GM18861 (cell line): Measurements from ENCODE around the gene KIF26B.
"Not testable (repeated sequence)": the region's sequence is repeated elsewhere in the genome, so short reads cannot be mapped to it uniquely, and the experiment has no call there.

Experiments used
- ATAC-seq: cut with Tn5 transposase; IDR thresholded peaks from one replicate; pipeline ENCODE4 v1.9.1; 2021; ENCODE audit not compliant: unreplicated experiment

Gene KIF26B

DNA sequence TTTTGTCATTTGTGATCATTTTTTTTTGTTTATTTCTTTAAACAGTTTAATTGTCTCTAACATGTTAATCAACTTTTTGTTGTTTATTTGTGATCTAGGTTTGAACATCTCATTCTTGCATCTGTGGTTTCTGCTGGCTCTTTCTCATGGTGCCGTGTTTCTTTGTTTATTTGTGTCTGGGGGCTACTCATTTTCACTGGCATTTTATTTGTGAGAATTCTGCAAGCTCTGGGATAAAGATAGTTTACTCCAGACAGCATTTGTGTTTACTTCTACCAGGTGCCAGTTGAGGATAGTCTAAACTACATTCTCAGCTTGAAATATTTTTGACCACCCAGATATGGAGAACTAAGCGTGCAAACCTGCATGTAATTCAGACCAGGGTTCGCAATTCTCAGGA lies 508.6 kb downstream of the KIF26B start:
- ATAC-seq, result no peak

DNA sequence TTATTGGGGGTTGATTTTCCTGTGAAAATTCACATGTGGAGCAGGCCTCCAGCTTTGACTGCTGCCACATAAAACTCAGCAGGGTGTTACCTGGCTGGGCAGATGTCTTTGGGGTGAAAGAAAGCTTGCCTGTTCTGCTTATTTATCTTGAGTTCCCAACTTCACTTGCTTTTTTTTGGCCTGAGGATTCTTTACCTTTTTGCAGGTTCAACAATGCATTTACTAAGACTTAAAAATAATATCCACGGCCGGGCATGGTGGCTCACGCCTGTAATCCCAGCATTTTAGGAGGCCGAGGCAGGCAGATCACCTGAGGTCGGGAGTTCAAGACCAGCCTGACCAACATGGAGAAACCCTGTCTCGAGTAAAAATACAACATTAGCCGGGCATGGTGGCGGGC lies 509.1 kb downstream of the KIF26B start:
- no peak for ATAC-seq

DNA sequence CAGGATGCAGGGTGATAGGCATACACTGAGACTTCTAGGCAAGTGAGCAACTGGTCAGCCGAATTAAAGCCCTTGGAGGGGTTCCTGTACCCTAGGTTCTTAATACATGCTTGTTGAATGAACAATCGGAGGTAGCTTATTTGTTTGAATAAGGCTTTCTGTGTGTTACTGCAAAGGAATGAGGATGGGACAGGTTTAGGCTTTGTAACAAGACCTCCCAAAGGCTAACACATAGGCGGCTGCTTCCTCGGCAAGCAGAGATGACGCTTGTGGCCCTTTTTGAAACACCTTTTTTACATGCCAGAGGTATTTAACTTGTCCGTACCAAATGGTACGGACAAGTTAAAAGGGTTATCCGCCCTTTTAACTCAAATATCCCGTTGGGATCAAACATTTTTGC lies 511.6 kb downstream of the KIF26B start:
- no peak for ATAC-seq

DNA sequence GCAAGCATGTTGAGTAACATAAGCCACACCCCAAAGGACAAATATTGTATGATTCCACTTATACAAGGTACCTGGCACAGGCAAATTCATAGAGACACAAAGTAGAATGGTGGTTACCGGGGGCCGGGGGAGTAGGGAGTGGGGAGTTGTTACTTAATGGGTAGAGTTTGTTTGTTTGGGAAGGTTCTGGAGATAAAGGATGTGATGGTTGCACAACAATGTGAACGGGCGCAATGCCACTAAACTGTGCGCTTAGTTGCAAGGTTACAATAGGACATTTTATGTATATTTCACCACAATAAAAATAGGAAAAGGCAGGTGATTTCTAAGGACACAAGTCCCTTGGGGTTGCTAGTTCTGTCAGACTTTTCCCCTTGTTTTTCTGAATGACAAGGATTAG lies 516.6 kb downstream of the KIF26B start:
- ATAC-seq, result no peak

DNA sequence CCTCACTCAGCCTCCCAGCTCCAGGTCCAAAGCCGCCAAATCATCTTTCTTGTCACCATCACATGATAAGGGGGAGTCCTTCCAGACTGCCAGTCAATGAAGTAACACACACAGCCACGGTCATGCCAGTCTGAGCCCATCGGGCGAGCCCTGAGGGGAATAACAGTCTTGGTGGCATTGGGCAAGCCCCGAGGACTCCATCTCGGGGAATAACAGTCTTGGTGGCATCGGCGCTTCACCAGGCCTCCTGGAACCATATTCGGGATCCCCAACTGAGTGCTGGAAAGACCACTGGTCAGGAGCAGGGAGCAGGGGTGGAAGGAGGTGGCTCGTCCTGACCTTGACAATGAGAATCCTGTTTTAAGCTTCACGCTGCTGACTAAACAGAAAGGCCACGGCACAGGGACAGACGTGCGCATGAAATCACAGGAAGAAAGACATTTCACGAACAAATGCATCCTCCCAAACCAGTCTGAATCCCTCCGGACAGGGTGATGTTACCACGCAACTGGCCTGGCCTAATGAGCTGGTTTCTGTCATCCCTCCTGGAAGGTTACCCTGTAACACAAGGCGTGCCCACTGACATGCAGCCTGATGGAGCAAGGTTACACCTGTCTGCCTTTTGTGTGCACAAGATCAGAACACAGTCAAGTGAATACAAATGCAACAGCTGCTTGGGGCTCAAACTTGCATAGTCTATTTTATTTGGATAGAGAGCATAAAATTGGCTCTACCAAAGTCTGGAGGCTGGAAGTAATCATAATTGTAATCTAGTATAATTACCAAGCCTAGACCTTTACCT lies 517.4 kb downstream of the KIF26B start:
- no peak for ATAC-seq

DNA sequence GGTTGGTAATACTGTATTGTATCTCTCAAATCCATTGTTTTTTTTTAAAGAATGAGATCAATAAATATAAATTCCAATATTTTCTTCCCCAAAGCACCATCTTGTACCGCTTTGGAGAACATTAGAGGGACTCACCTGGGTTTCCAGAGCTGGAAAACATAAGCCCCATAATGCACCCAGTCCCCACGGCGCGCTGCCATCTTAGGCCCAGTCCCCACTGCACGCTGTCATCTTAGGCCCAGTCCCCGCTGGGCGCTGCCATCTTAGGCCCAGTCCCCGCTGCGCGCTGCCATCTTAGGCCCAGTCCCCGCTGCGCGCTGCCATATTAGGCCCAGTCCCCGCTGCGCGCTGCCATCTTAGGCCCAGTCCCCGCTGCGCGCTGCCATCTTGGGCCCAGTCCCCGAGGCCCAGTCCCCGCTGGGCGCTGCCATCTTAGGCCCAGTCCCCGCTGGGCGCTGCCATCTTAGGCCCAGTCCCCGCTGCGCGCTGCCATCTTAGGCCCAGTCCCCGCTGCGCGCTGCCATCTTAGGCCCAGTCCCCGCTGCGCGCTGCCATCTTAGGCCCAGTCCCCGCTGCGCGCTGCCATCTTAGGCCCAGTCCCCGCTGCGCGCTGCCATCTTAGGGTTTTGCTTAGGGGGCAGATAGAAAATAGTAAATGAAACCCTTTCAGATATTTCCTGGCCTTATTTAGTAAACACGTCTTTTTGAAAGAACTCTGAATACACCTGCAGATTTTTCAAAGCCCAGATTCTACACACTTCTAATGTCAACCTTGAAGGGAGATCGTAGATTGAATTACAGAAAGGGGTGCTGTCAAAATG lies 518.3 kb downstream of the KIF26B start:
- ATAC-seq, result not testable (repeated sequence)

DNA sequence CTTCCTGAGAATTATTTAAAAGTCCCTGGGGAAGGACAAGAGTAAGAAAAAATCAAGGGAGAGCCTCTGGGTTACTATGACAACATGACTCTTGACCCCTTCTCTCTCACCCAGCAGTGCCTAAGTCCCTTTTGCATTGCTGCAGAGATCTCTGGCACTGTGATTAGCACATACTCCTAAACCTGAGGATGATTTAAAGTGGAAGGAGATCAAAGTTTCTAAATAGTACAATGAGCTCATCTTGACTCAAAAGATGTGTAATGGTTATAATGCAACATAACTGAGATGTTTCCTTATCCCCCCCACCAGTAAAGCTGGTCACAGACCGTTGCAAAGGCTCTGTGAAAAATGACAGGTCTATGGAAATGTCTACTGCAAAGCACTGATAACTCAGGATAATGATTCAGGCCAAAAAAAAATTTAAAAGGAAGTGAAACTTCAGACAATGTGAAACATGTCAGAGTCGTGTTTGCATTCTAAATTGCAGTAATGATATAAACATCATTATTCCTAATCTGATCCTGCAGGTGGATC lies 519.2 kb downstream of the KIF26B start:
- no peak for ATAC-seq

DNA sequence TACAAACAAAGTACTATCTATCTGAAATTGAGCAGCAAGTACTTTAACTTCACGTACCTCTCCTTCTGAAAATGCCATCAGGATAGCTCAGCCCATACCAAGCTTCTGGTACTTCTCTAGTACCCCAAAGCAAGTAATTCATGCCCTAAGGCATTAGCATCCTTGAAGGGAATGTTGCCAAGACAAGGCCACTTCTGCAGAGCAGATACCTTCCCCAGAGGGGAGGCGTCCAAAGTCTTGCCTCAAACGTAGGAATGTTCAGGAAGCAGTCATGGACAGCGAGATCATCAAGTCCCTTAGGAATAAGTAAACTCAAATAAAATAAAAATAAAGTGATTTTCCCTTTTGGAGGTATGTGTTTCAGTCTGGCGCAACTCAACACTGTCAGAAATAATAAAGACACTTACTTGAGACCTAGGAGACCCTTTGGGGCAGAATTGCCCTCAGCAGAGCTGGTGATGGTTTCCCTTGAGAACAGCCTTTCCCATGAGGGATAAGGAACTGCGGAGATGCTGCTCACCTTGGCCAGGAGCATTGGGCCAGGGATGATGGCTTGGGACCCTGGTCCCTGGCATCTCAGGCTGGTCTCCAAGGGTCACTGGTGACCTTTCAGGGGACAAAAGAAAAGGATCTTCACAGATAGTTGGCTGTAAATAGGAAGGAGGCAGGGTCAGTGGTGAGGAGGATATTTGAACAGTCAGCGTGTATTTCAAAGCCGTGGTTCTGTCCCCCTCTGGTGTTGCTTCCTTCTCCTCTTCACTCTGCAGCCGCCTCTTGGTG lies 522.9 kb downstream of the KIF26B start:
- no peak for ATAC-seq

DNA sequence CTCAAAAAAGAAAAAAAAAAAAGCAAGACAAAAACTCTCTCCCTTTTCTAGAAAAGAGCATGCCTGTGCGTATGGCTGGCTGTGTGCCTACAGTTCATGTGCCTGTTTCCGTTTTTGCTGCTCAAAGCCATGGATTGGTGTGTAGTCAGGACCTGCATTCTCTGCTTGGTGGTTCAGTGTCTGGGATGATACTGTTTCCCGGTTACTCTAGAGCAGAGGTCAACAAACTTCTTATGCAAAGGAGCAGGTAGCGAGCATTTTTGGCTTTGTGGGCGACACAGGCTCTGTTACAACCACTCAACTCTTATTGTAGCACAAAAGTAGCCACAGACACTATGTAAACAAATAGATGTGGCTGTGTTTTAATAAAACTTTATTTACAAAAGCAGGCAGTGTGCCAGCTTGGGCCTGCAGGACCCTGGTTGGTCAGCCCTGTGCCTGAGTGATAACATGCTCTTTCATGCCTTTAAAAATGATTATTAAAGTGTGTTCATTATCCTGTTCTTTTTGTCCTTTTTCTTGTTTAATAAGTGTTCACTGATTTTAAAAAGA lies 524.2 kb downstream of the KIF26B start:
- ATAC-seq, result no peak

DNA sequence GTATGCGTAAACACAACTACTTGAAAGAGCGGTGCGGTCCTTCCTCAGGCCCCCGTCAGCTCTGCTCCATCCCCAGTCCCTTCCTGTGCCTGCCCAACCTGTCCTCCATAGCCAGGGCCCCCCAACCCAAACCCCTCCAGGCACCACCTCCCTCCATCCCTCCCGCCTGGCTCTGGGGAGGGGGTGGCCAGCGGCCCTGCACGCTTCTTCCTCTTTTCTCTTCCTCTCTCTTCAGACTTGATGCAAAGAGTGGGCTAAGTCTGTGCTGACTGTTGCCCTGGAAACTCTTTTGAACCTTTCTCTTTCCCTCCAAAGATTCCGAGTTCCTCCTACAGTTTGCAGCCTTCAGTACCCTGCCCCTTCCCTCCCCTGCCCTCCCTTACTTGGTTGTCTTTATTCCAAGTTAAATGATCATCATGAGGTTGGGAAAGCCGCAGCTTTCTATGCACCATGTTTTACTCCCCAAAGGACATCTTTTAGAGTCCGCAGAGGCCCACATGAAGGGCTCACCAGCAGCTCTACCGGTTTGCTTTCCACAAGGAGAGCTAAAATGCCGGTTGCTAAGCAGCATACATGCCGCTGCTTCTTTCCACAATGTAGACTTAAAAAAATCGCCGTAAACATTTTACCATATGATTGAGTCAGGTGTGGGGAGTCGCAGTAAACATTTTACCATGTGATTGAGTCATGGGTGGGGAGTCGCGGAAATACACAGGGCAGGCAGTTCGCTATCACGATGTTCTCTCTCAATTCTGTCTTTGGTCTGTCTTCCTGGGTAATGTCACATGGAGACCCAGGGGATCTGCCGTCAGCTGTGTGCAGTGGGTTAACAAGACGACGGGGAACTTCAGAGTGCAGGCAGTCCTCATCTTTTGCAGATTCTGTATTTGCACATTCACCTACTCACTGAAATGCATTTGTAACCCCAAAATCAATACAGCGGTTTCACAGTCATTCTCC lies 525.3 kb downstream of the KIF26B start:
- no peak for ATAC-seq

DNA sequence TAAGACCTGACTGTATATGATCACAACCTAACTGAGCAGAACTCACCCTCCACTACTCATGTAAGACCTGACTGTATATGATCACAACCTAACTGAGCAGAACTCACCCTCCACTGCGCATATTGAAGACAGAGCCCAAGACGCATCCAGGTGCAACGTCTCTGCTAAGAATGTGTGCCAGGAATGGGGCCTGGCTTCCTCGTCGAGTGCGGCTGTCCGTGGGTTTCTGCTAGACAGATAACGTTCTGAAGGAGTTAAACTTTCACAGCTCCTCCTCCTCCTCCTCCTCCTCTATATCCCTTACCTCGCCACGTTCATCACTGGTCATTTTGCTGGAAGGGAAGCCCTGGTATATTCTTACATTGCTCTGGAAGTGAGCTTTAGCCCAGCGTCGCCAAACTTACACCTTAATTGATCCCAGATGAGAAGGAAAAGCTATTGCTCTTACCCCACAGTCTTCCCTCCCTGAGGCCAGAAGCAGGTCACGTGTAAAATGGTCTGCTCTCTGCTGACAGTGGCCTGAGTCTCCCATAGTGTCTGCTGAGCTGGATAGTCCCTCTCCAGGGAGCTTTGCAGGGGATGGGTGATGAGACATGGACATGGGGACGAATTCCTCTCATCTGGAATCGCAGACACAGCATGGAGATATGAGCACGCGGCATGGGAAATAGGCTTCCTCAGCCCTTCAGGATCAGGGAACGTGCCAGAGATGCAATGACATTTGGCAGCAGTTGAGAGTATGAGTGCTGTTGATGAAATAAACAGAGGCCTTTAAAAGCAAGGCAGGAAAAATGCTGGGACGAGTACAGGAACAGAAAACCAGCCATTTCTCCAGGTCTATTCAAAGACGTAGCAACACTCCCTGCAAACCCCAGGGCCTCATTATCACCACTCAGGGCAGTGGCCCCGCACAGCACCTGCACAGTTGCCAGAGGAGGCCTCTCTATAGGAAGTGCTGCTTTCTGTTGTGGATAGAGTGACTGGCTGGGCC lies 528.1 kb downstream of the KIF26B start:
- no peak for ATAC-seq

DNA sequence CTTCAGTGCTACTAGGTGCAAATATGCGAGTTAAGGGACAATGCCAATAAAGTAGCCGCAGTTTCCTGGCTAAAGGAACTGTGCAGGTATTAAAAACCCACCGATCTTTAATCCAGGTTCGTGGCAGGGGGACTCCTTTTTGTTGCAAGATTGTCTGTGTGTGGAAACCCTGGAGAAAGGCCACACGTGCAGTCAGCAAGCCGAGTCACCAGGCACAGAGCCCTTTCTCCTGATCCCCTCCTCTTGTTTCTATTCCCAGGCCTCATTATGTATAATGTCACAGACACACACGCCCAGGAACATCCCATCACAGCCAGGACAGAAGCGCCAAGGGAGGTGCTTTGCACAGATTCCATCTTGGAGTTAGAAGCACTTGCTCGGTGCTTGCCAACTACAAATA lies 528.9 kb downstream of the KIF26B start:
- no peak for ATAC-seq

DNA sequence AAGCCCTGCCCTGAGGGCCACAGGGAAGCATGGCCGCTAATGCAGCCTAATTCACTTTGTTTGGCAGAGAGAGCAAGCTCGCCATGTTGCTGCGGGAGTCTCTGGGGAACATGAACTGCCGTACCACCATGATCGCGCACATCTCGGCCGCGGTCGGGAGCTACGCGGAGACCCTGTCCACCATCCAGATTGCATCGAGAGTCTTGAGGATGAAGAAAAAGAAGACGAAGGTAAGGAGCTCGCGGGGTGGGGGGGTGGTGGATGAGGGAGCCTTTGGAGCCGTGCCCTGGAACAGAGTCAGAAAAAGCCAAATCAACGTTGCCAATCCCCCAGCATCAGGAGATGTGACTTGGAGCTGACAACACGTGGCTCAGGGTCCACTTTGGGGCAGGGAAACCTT lies 529.4 kb downstream of the KIF26B start:
- ATAC-seq, result no peak

DNA sequence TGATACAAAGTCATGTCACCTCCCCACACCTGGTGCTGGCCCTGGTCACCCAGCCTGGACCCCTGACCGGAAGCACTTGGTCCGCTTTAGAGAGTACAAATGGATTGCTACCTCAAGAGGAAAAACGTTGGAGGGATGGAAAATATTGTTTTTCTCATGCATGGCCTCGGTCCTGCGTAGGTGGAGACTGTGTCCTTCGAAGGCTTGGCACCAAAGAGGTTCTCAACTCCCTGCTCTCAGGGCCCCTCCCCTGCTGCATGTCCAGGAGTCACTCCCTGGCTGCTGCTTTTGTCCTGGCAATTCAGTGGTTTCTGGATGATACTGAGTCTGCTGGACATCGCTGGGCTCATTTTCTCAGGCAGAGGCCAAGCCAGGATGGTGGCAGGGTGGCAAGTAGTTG lies 529.8 kb downstream of the KIF26B start:
- no peak for ATAC-seq

DNA sequence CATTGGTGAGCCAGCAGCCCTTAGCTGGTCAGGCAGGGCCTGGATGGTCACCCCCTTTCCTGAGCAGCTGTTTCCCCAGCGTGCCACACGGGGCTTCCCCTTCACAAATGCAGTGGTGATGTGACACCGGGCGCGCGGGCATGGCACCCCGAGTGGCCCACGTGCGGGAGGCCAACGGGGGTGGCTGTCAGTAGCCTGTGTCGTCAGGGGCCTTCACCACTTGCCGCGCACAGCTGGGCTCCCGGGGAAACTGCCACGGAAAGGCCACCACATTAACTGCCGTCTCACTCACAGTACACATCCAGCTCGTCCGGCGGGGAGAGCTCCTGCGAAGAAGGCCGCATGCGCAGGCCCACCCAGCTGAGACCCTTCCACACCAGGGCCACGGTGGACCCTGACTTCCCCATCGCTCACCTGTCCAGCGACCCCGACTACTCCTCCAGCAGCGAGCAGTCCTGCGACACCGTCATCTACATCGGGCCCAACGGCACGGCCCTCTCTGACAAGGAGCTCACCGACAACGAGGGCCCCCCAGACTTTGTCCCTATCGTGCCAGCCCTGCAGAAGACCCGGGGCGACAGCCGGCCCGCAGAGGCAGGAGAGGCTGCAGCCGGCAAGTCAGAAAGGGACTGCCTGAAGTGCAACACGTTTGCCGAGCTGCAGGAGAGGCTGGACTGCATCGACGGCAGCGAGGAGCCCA lies 530.5 kb downstream of the KIF26B start:
- no peak for ATAC-seq

DNA sequence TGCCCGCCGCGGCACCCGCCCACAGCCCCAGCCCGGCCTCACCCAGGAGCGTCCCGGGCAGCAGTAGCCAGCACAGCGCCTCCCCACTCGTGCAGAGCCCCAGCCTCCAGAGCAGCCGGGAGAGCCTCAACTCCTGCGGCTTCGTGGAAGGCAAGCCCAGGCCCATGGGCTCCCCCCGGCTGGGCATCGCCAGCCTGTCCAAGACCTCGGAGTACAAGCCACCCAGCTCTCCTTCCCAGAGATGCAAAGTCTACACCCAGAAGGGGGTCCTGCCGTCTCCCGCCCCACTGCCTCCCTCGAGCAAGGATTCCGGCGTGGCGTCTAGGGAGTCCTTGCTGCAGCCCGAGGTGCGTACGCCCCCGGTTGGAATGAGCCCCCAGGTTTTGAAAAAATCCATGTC lies 531.2 kb downstream of the KIF26B start:
- ATAC-seq, result no peak

DNA sequence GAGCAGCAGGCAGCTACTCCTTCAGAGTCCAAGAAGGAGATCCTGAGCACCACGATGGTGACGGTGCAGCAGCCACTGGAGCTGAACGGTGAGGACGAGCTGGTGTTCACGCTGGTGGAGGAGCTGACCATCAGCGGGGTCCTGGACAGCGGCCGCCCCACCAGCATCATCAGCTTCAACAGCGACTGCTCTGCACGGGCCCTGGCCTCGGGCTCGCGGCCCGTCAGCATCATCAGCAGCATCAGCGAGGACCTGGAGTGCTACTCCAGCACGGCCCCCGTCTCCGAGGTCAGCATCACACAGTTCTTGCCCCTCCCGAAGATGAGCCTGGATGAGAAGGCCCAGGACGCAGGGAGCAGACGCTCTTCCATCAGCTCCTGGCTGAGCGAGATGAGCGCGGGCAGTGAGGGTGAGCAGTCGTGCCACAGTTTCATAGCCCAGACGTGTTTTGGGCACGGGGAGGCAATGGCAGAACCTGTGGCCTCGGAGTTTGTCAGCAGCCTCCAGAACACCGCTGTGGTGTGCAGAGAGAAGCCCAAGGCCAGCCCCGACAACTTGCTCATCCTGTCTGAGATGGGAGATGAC lies 531.8 kb downstream of the KIF26B start:
- no peak for ATAC-seq

DNA sequence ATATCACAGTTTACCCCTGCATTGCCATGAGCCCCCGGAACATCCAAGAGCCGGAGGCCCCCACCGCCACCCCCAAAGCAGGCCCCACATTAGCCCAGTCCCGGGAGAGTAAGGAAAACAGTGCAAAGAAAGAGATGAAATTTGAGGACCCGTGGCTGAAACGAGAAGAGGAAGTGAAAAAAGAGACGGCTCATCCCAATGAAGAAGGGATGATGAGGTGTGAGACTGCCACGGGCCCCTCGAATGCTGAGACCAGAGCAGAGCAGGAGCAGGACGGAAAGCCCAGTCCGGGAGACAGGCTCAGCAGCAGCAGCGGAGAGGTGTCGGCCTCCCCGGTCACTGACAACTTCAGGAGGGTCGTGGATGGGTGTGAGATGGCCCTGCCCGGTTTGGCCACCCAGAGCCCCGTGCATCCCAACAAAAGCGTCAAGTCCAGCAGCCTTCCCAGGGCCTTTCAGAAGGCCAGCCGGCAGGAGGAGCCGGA lies 532.4 kb downstream of the KIF26B start:
- ATAC-seq, result no peak
